ENCODE measurements around the gene SUSD5.

GRCh38 chr3:33209357-33209756 lies 9.3 kb downstream of the SUSD5 start:
- TF ChIP-seq CTCF (IDR thresholded peaks at IDR 0.05; ENCODE audit: low read length) = no peak
- no peak for TF ChIP-seq EZH2 (IDR thresholded peaks at IDR 0.05; ENCODE audit: borderline replicate concordance, low read length)
